Fibroblast of lung (primary cell): Measurements from ENCODE around the gene TAS2R60. TPM values are rescaled to one million over a fixed set of nuclear protein-coding genes. Genes with fewer than 3 reads are reported as not detected.
A peak's percentile ranks its signal among the peaks of the same experiment; 100 is the strongest.

Source experiments
- DNase-seq, 2 donors: peaks; one replicate each; pipeline versions ENCODE4 v3.0.0 to v3.0.0-alpha.2; 2010; ENCODE audit warnings: low read depth in 2 of 2
- H2AFZ ChIP-seq: 2 replicates; pipeline ENCODE4 v1.5.1; 2012; ENCODE audit warnings: low read length, control low read depth, inconsistent platforms
- H3K27ac ChIP-seq: 2 replicates; pipeline ENCODE4 v1.5.1; 2011; ENCODE audit warnings: low read length, control low read depth; ENCODE audit not compliant: insufficient read depth
- H3K27me3 ChIP-seq: 2 replicates; pipeline ENCODE4 v1.5.1; 2011; ENCODE audit warnings: mild to moderate bottlenecking, low read length; ENCODE audit not compliant: control insufficient read depth, insufficient read depth
- H3K36me3 ChIP-seq: 2 replicates; pipeline ENCODE4 v1.5.1; 2011; ENCODE audit warnings: low read length; ENCODE audit not compliant: control insufficient read depth, insufficient read depth
- H3K4me1 ChIP-seq: 2 replicates; pipeline ENCODE4 v1.5.1; 2011; ENCODE audit warnings: low read length; ENCODE audit not compliant: control insufficient read depth, insufficient read depth; ENCODE audit errors: extremely low read depth
- H3K4me2 ChIP-seq: 2 replicates; pipeline ENCODE4 v1.5.1; 2011; ENCODE audit warnings: low read length, control low read depth; ENCODE audit not compliant: insufficient read depth; ENCODE audit errors: extremely low read depth
- H3K4me3 ChIP-seq, 4 experiments: fragments of 200-600 bp in 1 of 4; sonication (generic) in 1 of 4; replicated peaks in 1 of 4; 2 replicates each; pipeline ENCODE4 v1.5.1; 2011 to 2016; ENCODE audit warnings: low read length in 4 of 4, low read depth in 3 of 4, mild to moderate bottlenecking in 3 of 4, control low read depth in 2 of 4, inconsistent platforms in 1 of 4, mixed read lengths in 1 of 4; ENCODE audit not compliant: insufficient read depth in 1 of 4; ENCODE audit errors: control extremely low read depth in 1 of 4
- H3K79me2 ChIP-seq: 2 replicates; pipeline ENCODE4 v1.5.1; 2012; ENCODE audit warnings: mild to moderate bottlenecking, low read length, inconsistent platforms; ENCODE audit not compliant: control insufficient read depth, insufficient read depth
- H3K9ac ChIP-seq: 2 replicates; pipeline ENCODE4 v1.5.1; 2011; ENCODE audit warnings: mild to moderate bottlenecking, low read length, control low read depth; ENCODE audit not compliant: insufficient read depth
- H3K9me3 ChIP-seq: 2 replicates; pipeline ENCODE4 v1.5.1; 2012; ENCODE audit warnings: low read depth, low read length; ENCODE audit not compliant: control insufficient read depth, insufficient read depth
- H4K20me1 ChIP-seq: 2 replicates; pipeline ENCODE4 v1.5.1; 2011; ENCODE audit warnings: low read length; ENCODE audit not compliant: control insufficient read depth, insufficient read depth; ENCODE audit errors: extremely low read depth
- EZH2 ChIP-seq: IDR thresholded peaks from 2 replicates; pipeline ENCODE4 v1.5.1; 2012; ENCODE audit warnings: low read length, control low read depth, mild to moderate bottlenecking; ENCODE audit errors: missing control alignments
- polyA plus RNA-seq, 2 donors: library from polyadenylated mRNA; depleted of rRNA in 1 of 2; stranded (reverse) in 1 of 2; unstranded in 1 of 2; fragments of >200 nt; gene quantifications; 2 replicates each; pipeline ENCODE4 v1.2.1, GENCODE V29; 2011 to 2012; ENCODE audit warnings: missing spikeins in 1 of 2
- total RNA-seq: library from RNA; depleted of rRNA; stranded (reverse); fragments of >200 nt; gene quantifications from 2 replicates; pipeline ENCODE4 v1.2.1, GENCODE V29; 2014
- TF ChIP-seq, protein P1 (sequence below), 2 donors: IDR thresholded peaks in 1 of 2; conservative IDR thresholded peaks in 1 of 2; 1 replicate in 1 of 2; 2 replicates in 1 of 2; pipeline ENCODE4 v1.5.1; 2011 to 2012; ENCODE audit warnings: low read length in 2 of 2, control low read depth in 1 of 2, inconsistent platforms in 1 of 2, low read depth in 1 of 2, mild to moderate bottlenecking in 1 of 2

Gene TAS2R60
- total and polyA plus RNA-seq, 2 donors (not counting 1 experiment from before 2014, with no cell fraction given): not detected

DNA sequence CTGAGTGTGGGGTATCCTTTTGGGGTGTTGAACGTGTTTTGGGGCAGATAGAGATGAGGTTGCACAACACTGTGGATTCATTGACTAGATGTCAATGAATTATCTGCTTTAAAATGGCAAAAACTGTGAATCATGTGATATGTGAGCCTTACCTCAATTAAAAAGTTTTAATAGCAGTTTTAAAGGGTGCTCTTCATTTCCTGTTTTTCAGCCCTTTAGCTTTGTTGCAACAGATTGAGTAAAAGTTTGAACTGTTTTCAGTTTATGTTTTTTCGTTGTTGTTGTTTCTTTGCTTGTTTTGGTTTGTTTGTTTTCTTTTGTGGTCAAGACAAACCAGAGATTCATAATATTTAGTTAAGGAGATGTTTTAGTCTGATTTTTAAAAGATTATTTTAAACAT, 43.8 kb downstream of the TAS2R60 start:
- Histone ChIP-seq H3K27ac (peak overlapping the region; percentile 54), H3K9ac (no peak overlapping the region), H3K4me3 (no peak overlapping the region), H3K4me1 (peaks cover 7% of the 10 kb centered on the region), H3K9me3 (no peaks in the 10 kb centered on the region), H3K4me2 (peak overlapping the region; percentile 68), H3K27me3 (no peaks in the 10 kb centered on the region), H3K79me2 (no peaks in the 10 kb centered on the region), H3K36me3 (no peaks in the 10 kb centered on the region), H4K20me1 (no peaks in the 10 kb centered on the region), H2AFZ (peak overlapping the region; percentile 36)
- TF ChIP-seq, protein P1, sequence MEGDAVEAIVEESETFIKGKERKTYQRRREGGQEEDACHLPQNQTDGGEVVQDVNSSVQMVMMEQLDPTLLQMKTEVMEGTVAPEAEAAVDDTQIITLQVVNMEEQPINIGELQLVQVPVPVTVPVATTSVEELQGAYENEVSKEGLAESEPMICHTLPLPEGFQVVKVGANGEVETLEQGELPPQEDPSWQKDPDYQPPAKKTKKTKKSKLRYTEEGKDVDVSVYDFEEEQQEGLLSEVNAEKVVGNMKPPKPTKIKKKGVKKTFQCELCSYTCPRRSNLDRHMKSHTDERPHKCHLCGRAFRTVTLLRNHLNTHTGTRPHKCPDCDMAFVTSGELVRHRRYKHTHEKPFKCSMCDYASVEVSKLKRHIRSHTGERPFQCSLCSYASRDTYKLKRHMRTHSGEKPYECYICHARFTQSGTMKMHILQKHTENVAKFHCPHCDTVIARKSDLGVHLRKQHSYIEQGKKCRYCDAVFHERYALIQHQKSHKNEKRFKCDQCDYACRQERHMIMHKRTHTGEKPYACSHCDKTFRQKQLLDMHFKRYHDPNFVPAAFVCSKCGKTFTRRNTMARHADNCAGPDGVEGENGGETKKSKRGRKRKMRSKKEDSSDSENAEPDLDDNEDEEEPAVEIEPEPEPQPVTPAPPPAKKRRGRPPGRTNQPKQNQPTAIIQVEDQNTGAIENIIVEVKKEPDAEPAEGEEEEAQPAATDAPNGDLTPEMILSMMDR (conservative IDR thresholded peaks at IDR 0.05 in 1 of 2, IDR thresholded peaks at IDR 0.05 in 1 of 2; ENCODE audit: low read depth in 1 of 2, low read length in 2 of 2): no peak
- TF ChIP-seq EZH2: no peak
- no peak for DNase-seq

DNA sequence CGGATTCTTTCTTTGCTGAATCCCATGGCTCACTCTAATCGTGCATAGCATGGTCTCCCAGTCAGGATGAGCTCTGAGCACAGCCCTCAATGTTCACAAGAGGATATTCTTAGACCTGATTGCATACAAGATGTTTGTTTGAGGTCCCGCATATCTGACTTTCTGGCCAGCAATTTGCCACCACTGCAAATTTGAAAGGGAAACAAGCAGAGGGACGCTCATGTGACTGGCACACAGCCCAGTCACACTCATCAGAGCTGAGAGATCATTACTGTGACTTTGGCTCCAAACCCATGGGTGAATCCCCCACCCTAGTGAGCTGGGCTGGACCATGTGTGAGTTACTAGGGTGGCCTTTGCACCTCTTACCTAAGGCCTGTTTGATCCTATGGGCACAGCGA, 44.3 kb downstream of the TAS2R60 start:
- Histone ChIP-seq H2AFZ (no peak overlapping the region), H3K27ac (no peak overlapping the region), H3K9me3 (no peaks in the 10 kb centered on the region), H3K9ac (no peak overlapping the region), H3K27me3 (no peaks in the 10 kb centered on the region), H3K79me2 (no peaks in the 10 kb centered on the region), H3K36me3 (no peaks in the 10 kb centered on the region), H3K4me3 (no peak overlapping the region), H3K4me2 (peak overlapping the region; percentile 68), H4K20me1 (no peaks in the 10 kb centered on the region), H3K4me1 (peaks cover 10% of the 10 kb centered on the region)
- no peak for TF ChIP-seq EZH2
- TF ChIP-seq, protein P1 (conservative IDR thresholded peaks at IDR 0.05 in 1 of 2, IDR thresholded peaks at IDR 0.05 in 1 of 2; ENCODE audit: low read depth in 1 of 2, low read length in 2 of 2): no peak
- peak; percentile 20 to 78 for DNase-seq

DNA sequence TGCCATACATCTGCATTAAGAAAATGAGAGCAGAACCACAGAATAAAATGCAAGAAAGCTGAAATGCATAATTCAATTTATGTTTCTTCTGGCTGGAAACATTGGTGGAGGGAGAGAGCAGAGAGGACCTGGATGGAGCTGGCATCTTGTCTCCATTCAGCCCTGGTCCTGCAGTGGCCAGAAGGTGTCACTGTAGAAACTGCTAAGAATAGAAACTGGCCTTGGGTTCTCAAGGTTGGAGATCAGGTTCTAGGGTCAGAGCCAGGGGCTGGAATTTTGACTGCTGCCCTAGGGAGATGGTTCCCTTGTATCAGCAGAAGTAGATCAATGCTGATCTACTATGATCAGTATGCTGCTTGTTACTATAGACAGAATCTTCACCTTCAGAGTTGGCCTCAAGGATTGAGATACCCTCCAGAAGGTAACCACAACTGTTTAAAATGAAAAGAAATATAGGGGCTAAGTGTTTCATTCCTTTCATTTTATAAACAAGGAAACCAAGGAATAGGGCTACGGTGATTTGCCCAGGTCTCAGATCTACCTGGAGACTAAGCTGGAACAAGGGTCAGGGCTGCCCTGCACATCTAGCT, 47.6 kb downstream of the TAS2R60 start:
- H4K20me1 ChIP-seq: no peaks in the 10 kb centered on the region
- no peak overlapping the region for H2AFZ ChIP-seq
- TF ChIP-seq EZH2: no peak
- TF ChIP-seq, protein P1 (conservative IDR thresholded peaks at IDR 0.05 in 1 of 2, IDR thresholded peaks at IDR 0.05 in 1 of 2; ENCODE audit: low read depth in 1 of 2, low read length in 2 of 2): peak; percentile 46 to 64
- H3K9ac ChIP-seq: no peak overlapping the region
- DNase-seq: peak in 1 of 2 donors; percentile 33
- H3K27me3 ChIP-seq: no peaks in the 10 kb centered on the region
- no peaks in the 10 kb centered on the region for H3K9me3 ChIP-seq
- no peaks in the 10 kb centered on the region for H3K79me2 ChIP-seq
- H3K36me3 ChIP-seq: no peaks in the 10 kb centered on the region
- no peak overlapping the region for H3K4me2 ChIP-seq
- no peak overlapping the region for H3K27ac ChIP-seq
- peaks cover 11% of the 10 kb centered on the region for H3K4me1 ChIP-seq
- H3K4me3 ChIP-seq: no peak overlapping the region
